ENCODE data around the gene MAML3. TPM values are rescaled to one million over a fixed set of nuclear protein-coding genes. Genes with fewer than 3 reads are reported as not detected.

The MAML3 gene
- polyA plus RNA-seq, 1 donor (not counting 4 experiments of a cell fraction or from before 2014, with no cell fraction given): 0.68 TPM

DNA sequence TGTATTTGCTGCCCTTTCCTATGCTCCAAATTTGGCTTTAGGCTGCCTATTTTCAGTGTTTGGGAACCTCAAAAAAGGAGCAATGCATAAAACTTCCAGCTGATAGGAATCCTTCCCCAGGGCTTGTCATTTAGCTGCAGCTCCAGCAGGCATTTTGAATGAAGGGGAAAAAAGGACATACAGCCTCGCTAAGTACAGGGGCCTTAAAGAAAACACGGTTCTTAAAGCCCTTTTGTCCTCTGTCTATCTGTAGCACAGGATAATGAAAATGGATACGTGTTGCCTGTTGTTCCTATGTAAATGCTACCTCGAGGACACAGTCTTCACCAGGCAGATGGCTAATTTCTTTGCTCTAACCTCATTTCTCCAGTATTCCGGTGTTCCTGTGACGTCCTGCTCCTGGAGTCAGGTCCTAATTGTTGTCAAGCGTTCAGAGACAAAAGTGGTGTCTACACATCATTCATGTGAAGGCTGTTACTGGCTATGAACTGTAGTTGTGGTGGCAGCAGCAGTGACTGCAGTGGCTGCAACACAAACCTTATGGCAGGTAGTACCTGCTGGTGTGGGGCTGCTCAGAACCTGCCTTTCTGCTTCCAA, 371.0 kb downstream of the MAML3 start:
- H3K36me3 ChIP-seq (ENCODE audit: control insufficient read depth in 2 of 2, extremely low read depth in 1 of 2, insufficient read depth in 2 of 2, low read length in 2 of 2): no peaks in the 10 kb centered on the region
- H3K27me3 ChIP-seq (ENCODE audit: control insufficient read depth, extremely low read depth, insufficient read depth, low read length): no peaks in the 10 kb centered on the region
- no peaks in the 10 kb centered on the region for H4K20me1 ChIP-seq (ENCODE audit: control insufficient read depth, extremely low read depth, insufficient read depth, low read length)
- dilution Hi-C loops (cut with MboI; ENCODE audit: extremely low pct_ligation_motif_present, low sequenced_read_pairs): no loop called here
- no peak for TF ChIP-seq EZH2 (IDR thresholded peaks at IDR 0.05; ENCODE audit: low read length)
- TF ChIP-seq, protein P1, sequence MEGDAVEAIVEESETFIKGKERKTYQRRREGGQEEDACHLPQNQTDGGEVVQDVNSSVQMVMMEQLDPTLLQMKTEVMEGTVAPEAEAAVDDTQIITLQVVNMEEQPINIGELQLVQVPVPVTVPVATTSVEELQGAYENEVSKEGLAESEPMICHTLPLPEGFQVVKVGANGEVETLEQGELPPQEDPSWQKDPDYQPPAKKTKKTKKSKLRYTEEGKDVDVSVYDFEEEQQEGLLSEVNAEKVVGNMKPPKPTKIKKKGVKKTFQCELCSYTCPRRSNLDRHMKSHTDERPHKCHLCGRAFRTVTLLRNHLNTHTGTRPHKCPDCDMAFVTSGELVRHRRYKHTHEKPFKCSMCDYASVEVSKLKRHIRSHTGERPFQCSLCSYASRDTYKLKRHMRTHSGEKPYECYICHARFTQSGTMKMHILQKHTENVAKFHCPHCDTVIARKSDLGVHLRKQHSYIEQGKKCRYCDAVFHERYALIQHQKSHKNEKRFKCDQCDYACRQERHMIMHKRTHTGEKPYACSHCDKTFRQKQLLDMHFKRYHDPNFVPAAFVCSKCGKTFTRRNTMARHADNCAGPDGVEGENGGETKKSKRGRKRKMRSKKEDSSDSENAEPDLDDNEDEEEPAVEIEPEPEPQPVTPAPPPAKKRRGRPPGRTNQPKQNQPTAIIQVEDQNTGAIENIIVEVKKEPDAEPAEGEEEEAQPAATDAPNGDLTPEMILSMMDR (optimal IDR thresholded peaks at IDR 0.05 in 1 of 3, IDR thresholded peaks at IDR 0.05 in 1 of 3, conservative IDR thresholded peaks at IDR 0.05 in 1 of 3; ENCODE audit: extremely low read depth in 1 of 3, insufficient read depth in 2 of 3, low read length in 3 of 3): no peak
- H3K4me1 ChIP-seq (ENCODE audit: control insufficient read depth, extremely low read depth, insufficient read depth, low read length): no peaks in the 10 kb centered on the region
- DNase-seq (ENCODE audit: low read depth, low spot score) (no peak), FAIRE-seq (no peak)
- no peak overlapping the region for H2AFZ ChIP-seq (ENCODE audit: control insufficient read depth, low read length)
- H3K79me2 ChIP-seq (ENCODE audit: control insufficient read depth, insufficient read depth, low read length): no peaks in the 10 kb centered on the region
- no peak overlapping the region for H3K27ac ChIP-seq (ENCODE audit: control insufficient read depth, insufficient read depth, low read length)
- no peak overlapping the region for H3K4me3 ChIP-seq (ENCODE audit: control insufficient read depth in 2 of 3, extremely low read depth in 1 of 3, insufficient read depth in 2 of 3, low read depth in 1 of 3, low read length in 3 of 3)
- no peak overlapping the region for H3K9ac ChIP-seq (ENCODE audit: control insufficient read depth, extremely low read depth, insufficient read depth, low read length)
- no peaks in the 10 kb centered on the region for H3K9me3 ChIP-seq (ENCODE audit: control insufficient read depth, low read depth, low read length)
- H3K4me2 ChIP-seq (ENCODE audit: control insufficient read depth, extremely low read depth, insufficient read depth, low read depth, low read length): no peak overlapping the region
- no peaks in the 10 kb centered on the region for H3K9me1 ChIP-seq (ENCODE audit: control insufficient read depth, extremely low read depth, insufficient read depth, low read length)

- DNase-seq (ENCODE audit: low read depth, low spot score): no peak
- TF ChIP-seq, protein P1 (optimal IDR thresholded peaks at IDR 0.05 in 1 of 3, IDR thresholded peaks at IDR 0.05 in 1 of 3, conservative IDR thresholded peaks at IDR 0.05 in 1 of 3; ENCODE audit: extremely low read depth in 1 of 3, insufficient read depth in 2 of 3, low read length in 3 of 3): no peak
- no peak for TF ChIP-seq EZH2 (IDR thresholded peaks at IDR 0.05; ENCODE audit: low read length)
- H3K9ac ChIP-seq (ENCODE audit: control insufficient read depth, extremely low read depth, insufficient read depth, low read length): no peak overlapping the region
- FAIRE-seq: no peak
- no peak overlapping the region for H3K27ac ChIP-seq (ENCODE audit: control insufficient read depth, insufficient read depth, low read length)
- no peaks in the 10 kb centered on the region for H3K4me1 ChIP-seq (ENCODE audit: control insufficient read depth, extremely low read depth, insufficient read depth, low read length)
- no peaks in the 10 kb centered on the region for H4K20me1 ChIP-seq (ENCODE audit: control insufficient read depth, extremely low read depth, insufficient read depth, low read length)
- no peak overlapping the region for H3K4me3 ChIP-seq (ENCODE audit: control insufficient read depth in 2 of 3, extremely low read depth in 1 of 3, insufficient read depth in 2 of 3, low read depth in 1 of 3, low read length in 3 of 3)
- no peaks in the 10 kb centered on the region for H3K9me3 ChIP-seq (ENCODE audit: control insufficient read depth, low read depth, low read length)
- dilution Hi-C loops (cut with MboI; ENCODE audit: extremely low pct_ligation_motif_present, low sequenced_read_pairs): no loop called here
- no peak overlapping the region for H2AFZ ChIP-seq (ENCODE audit: control insufficient read depth, low read length)
- no peaks in the 10 kb centered on the region for H3K36me3 ChIP-seq (ENCODE audit: control insufficient read depth in 2 of 2, extremely low read depth in 1 of 2, insufficient read depth in 2 of 2, low read length in 2 of 2)
- no peaks in the 10 kb centered on the region for H3K9me1 ChIP-seq (ENCODE audit: control insufficient read depth, extremely low read depth, insufficient read depth, low read length)
- H3K79me2 ChIP-seq (ENCODE audit: control insufficient read depth, insufficient read depth, low read length): no peaks in the 10 kb centered on the region
- H3K4me2 ChIP-seq (ENCODE audit: control insufficient read depth, extremely low read depth, insufficient read depth, low read depth, low read length): no peak overlapping the region
- H3K27me3 ChIP-seq (ENCODE audit: control insufficient read depth, extremely low read depth, insufficient read depth, low read length): no peaks in the 10 kb centered on the region
These were observed 372.9 kb downstream of the MAML3 start for GRCh38 chr4:139781066-139781465.
